ENCODE data around the gene TLE7. TPM values are rescaled to one million over a fixed set of nuclear protein-coding genes. Genes with fewer than 3 reads are reported as not detected.

TLE7 gene
- total and polyA plus RNA-seq, 2 of the 8 experiments (the other 6 are each of a cell fraction or from before 2014, with no cell fraction given), result 0.03 TPM; not detected in 1

GRCh38 chr16:71412270-71413160, 29.3 kb downstream of the TLE7 start (continued):
- peak; percentile 80 for TF ChIP-seq E2F6 (IDR thresholded peaks at IDR 0.05)
- no peak for TF ChIP-seq NRF1 (IDR thresholded peaks at IDR 0.05; ENCODE audit: low read depth, low read length)
- peak; percentile 83 for TF ChIP-seq MAX (IDR thresholded peaks at IDR 0.05)
- no peak for TF ChIP-seq RFX5 (IDR thresholded peaks at IDR 0.05; ENCODE audit: borderline replicate concordance, low read depth, low read length)
- TF ChIP-seq KDM5A (IDR thresholded peaks at IDR 0.05; ENCODE audit: low read length), result no peak
- no peak for TF ChIP-seq TEAD4 (IDR thresholded peaks at IDR 0.05; ENCODE audit: low read depth, low read length)
- TF ChIP-seq HDAC6 (IDR thresholded peaks at IDR 0.05; ENCODE audit: low read depth, low read length), result no peak
- no peak for TF ChIP-seq ATF3 (IDR thresholded peaks at IDR 0.05; ENCODE audit: insufficient read depth, low read depth, low read length)
- 0 out of 2 replicates have a peak, but pooled peaks have one; percentile 21 for TF ChIP-seq TCF12 (IDR thresholded peaks at IDR 0.05; ENCODE audit: low read depth, low read length)
- TF ChIP-seq TAF1 (IDR thresholded peaks at IDR 0.05; ENCODE audit: low read depth, low read length), result 0 out of 2 replicates have a peak, but pooled peaks have one; percentile 28
- TF ChIP-seq RBBP5 (IDR thresholded peaks at IDR 0.05; ENCODE audit: borderline replicate concordance, low read depth, low read length), result no peak
- TF ChIP-seq BRCA1 (IDR thresholded peaks at IDR 0.05; ENCODE audit: low read depth, low read length), result no peak
- TF ChIP-seq TBP (IDR thresholded peaks at IDR 0.05; ENCODE audit: low read depth, low read length), result peak; percentile 29; the same call in 1 of the 2 replicates
- TF ChIP-seq POLR2A (IDR thresholded peaks at IDR 0.05; ENCODE audit: control extremely low read depth in 1 of 2, low read depth in 2 of 2, low read length in 2 of 2), result no peak
- TF ChIP-seq GTF2F1 (IDR thresholded peaks at IDR 0.05; ENCODE audit: borderline replicate concordance, low read depth, low read length), result no peak
- TF ChIP-seq RXRA (IDR thresholded peaks at IDR 0.05; ENCODE audit: insufficient read depth, low read depth, low read length), result no peak
- no peak for TF ChIP-seq SP1 (IDR thresholded peaks at IDR 0.05; ENCODE audit: low read depth, low read length)
- TF ChIP-seq MAFK (IDR thresholded peaks at IDR 0.05; ENCODE audit: low read depth, low read length), result no peak
- TF ChIP-seq SIN3A (conservative IDR thresholded peaks at IDR 0.05 in 1 of 2, IDR thresholded peaks at IDR 0.05 in 1 of 2; ENCODE audit: low read depth in 1 of 2, low read length in 2 of 2), result no peak
- no peak for TF ChIP-seq SAP30 (IDR thresholded peaks at IDR 0.05; ENCODE audit: insufficient read depth, insufficient replicate concordance, low read length)
- peak; percentile 86 to 91 for TF ChIP-seq RAD21 (IDR thresholded peaks at IDR 0.05 in 1 of 2, conservative IDR thresholded peaks at IDR 0.05 in 1 of 2; ENCODE audit: low read depth in 2 of 2, low read length in 2 of 2)
- no peak for TF ChIP-seq HDAC2 (IDR thresholded peaks at IDR 0.05; ENCODE audit: borderline replicate concordance in 1 of 2, low read depth in 2 of 2, low read length in 2 of 2)
